CD4-positive, alpha-beta T cell treated with Interleukin-6 at 100 ng/mL for 8 hours (primary cell): ENCODE results near the gene RIC8A.

Experiments
- DNase-seq: peaks from one replicate; pipeline ENCODE4 v3.0.0-alpha.2; 2020; ENCODE audit warnings: mixed read lengths, low spot score

The RIC8A gene

DNA sequence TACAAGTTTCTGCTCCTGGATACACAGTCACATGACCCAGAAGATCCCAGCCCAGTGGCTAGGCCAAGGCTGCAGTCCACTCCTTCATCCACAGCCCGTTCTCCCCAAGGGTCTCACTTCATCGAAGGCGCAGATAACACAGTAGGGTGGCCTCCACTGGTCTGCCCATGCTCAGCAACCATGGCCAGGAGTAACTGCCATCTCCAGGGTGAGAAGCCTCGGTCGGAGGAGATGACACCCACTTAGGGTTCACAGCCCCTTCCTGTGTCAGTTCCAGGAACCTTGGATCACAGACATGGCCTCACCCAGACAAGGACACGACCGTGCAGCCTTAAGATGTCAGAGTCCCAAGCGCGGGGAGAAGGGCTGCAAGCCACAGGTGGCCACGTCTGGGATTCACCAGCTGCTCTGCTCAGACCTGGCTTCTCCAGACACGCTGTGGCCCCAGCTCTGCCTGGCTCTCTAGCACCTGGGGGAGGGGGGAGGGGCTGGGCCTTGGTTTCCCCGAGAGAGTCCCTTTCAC, 2.9 kb upstream of the RIC8A start:
- DNase-seq = no peak

DNA sequence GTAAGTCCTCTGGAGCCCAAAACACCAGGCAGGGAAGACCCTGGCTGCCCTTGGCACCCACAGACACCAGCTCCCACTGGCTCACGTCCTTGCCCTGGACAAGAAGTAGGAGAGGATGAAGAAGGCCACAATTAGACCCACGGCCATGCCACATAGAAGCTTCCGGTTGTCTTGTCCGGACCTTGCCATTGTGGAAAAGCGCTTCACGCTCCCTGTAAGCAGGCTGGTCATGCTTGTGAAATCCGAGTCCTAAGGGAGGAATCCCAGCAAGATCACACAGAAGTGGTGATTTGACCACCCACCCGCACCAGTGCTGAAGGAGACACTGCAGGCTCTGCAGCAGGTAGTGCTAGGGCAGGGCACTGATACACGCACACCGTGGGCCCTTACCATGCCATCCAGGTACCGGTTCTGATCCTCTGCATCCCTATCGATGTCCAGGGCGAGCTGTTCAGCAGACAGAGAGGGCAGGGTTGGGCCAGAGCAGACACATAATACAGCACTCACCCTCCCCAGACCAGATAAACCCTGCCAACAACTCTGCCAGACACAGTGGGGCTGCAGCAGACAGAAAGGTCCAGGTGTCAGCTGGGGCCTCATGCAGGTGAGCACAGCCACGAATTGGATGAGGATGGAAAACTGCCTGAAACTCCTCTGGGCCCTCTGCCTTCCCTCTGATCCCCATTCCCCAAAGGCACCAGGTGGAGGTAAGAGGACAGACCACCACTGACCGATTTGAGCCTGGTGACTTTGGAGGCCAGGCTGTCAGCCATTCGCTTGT, 2.1 kb upstream of the RIC8A start:
- DNase-seq = no peak

DNA sequence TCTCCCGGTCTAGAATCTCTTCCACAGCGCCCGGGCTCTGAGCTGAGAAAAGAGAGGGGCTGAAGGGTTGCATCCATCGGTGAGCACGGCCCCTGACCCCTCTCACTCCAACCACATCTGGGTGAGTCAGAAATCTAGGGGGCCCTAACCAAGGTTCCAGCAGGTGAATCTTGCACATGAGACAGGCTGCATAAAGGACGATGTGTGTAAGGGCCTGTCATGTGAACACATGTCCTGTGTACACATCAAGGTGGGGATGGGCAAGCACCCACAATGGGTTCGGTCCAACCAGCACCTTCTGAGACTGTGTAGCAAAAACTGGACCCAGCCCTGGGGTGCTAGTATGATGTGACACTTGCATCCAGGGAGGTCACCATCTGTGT, 1.5 kb upstream of the RIC8A start:
- no peak for DNase-seq

DNA sequence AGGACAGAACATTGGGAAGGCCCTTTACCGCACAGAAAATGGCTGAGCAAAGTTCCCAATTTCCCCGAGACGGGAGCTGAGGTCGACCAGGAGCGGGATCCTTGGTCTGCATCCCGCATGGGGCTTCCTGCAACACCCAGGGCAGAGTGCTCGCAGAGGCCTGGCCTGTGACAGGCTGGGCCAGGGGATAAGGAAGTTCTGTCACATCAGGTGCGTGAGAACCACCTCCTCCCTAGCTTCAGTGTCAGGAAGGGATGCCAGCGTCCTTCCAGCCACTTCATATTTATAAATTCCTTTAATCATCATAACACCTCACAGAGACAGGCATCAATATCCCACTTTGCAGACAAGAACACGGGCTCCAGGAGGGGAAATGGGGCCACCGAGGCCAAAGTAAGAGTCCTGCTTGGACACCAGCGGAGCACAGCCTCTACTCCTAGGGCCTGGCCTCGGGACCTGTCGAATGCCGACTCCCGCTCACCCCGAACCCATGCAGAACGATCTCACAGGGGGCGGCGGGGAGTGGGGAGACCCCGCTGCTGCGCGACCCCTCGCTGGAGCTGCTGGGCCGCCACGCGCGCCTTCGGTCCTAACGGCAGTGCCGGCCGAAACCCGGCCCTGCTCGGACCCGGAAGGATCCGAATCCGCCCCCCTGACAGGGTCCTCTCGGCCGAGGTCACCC, 841 bp upstream of the RIC8A start:
- DNase-seq = no peak

DNA sequence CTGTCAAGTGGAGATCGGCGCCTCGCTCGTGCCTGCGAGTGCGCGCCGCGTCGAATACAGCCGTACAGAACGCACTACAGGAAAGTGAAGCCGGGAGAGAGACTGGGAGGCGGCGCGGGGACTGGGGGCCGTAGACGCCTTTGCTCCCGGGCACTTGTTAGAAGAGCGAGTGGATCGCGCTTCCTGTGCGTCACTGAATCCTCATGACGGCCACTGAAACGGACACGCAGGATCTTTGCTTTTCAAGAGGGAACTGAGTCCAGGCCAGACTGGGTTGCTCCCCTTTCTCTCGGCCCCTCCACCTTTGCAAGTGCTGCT, 314 bp downstream of the RIC8A start:
- DNase-seq = no peak

DNA sequence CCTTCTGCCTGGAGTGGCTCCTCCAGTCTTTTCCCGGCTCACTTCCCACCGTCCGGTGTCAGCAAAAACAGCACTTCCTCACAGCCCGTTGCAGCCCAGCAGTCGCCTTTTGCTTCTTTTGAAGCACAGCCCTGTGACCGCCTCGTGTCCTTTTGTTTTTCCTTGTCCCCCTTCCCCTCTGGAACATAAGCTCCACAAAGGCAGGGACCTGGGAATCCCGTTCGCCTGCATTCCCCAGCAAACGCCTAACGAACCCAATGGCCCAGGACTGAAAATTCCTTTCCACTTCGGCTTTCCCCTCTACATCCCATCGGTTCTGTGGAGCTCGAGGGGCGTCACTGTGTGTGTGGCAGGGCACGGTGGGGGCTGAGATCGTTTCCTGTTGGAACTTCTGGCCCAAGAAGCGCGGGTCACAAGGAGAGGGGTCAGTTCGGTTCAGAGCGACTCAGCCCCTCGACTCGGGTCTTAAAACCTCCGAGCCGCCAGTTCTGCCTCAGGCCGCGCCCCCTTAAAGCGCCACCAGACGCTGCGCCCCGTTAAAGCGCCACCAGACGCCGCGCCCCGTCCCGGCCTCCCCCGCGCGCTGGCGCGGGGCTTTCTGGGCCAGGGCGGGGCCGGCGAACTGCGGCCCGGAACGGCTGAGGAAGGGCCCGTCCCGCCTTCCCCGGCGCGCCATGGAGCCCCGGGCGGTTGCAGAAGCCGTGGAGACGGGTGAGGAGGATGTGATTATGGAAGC, 841 bp downstream of the RIC8A start:
- DNase-seq = peak; percentile 76

DNA sequence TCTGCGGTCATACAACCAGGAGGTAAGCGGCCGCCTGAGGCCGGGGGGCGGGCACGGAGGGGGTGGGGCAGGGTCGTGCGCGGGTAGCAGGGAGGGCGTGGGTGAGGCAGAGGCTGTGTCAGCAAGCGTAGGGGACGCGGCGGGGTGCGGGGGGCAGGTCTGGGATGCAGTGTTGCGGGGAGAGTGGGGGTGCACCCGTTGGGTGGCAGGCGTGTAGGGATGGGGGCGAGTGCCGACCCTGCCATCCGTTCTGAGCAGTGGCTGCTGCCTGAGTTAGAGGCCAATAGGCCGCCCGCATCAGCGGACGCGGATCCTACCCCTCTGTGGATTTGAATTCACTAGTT, 1.4 kb downstream of the RIC8A start:
- no peak for DNase-seq

DNA sequence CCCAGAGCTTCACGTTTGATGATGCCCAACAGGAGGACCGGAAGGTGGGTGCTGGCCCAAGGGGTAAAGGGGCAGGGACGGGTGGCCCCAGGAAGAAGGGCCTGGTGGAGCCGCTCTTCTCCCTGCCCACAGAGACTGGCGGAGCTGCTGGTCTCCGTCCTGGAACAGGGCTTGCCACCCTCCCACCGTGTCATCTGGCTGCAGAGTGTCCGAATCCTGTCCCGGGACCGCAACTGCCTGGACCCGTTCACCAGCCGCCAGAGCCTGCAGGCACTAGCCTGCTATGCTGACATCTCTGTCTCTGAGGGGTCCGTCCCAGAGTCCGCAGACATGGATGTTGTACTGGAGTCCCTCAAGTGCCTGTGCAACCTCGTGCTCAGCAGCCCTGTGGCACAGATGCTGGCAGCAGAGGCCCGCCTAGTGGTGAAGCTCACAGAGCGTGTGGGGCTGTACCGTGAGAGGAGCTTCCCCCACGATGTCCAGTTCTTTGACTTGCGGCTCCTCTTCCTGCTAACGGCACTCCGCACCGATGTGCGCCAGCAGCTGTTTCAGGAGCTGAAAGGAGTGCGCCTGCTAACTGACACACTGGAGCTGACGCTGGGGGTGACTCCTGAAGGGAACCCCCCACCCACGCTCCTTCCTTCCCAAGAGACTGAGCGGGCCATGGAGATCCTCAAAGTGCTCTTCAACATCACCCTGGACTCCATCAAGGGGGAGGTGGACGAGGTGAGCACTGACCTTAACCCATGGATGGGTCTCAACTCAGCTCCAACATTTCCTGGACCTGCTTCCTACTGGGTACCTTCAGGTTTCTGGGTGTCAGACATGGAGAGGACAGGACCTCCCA, 2.0 kb downstream of the RIC8A start:
- DNase-seq = no peak

DNA sequence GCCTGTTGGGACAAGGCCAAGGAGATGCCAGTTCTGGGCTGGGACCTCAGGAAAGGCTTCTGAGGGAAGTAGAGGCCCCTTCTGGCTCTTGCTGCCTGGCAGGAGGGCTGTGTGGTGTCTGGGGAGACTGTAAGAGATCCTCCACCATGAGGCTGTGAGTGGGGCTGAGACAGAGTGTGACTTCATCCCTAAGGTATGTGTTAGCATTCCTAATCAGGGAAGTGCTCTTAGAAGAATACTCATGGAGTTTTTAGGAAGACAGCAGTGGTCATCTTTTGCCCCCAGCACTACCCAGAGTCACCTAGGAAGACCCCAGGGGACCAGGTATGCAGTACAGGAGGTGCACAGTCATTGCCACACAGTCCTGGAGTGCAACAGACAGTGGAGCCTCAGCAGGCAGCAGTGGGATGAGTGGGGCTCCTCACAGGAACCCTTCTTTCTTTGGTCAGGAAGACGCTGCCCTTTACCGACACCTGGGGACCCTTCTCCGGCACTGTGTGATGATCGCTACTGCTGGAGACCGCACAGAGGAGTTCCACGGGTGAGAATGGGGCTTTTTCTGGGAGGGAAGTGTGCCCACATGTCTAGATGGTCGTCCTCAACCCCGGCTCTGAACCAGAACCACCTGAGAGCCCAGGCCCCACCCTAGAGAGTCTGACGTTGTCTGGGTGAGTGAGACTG, 2.8 kb downstream of the RIC8A start:
- DNase-seq = no peak

DNA sequence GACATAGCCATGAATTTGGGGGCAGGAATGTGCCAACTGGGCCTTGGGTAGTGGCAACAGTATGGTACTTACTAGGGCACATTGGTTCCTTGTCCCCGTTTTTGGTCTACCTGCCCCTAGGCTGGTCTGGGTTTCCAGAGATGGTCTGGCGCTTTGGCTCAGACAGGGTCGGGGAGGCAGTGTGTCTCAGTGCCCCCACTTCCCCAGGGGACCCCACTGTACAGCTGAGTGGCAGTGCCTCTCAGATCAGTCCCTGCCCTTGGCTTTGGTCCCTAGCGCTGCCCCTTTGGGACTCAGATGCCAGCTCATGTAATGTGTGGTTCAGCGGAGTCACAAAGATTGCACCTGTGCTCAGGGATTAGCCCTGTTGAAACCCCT, 3.3 kb downstream of the RIC8A start:
- no peak for DNase-seq

DNA sequence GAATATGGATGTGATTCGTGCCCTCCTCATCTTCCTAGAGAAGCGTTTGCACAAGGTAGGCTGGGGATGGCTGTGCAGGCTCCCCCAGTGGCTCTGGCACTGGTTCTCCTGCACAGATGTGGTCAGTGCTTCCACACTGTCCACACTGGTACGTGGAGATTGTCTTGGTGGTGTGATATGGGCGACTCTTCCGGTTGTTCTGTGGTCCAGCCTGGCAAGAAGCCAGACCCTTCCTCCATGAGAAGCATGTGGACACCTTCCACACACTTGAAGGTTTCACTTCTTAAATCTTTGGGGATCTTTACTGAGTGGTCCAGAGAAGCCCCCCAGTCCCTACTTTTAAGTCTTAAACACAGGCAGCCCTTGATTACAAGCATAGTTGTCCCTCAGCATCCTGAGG, 3.8 kb downstream of the RIC8A start:
- no peak for DNase-seq

DNA sequence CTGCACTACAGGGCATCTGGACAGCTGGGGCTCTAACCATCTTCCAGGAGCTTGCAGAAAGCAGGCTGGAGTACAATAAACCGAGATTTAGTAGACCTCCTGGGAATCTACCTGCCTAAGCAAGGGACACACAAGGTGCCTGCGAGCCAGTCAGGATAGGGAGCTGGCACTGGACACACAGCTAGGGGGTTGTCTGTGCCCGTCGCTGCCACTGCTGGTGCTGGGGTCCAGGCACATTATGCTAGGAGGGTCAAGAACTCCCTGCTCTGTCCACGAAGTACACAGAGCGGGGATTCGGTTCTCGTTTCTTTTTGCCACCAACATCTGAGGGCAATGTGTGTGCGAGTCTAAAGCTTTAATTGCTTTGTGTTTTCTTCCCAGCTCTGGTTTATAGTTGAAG, 4.2 kb downstream of the RIC8A start:
- no peak for DNase-seq

DNA sequence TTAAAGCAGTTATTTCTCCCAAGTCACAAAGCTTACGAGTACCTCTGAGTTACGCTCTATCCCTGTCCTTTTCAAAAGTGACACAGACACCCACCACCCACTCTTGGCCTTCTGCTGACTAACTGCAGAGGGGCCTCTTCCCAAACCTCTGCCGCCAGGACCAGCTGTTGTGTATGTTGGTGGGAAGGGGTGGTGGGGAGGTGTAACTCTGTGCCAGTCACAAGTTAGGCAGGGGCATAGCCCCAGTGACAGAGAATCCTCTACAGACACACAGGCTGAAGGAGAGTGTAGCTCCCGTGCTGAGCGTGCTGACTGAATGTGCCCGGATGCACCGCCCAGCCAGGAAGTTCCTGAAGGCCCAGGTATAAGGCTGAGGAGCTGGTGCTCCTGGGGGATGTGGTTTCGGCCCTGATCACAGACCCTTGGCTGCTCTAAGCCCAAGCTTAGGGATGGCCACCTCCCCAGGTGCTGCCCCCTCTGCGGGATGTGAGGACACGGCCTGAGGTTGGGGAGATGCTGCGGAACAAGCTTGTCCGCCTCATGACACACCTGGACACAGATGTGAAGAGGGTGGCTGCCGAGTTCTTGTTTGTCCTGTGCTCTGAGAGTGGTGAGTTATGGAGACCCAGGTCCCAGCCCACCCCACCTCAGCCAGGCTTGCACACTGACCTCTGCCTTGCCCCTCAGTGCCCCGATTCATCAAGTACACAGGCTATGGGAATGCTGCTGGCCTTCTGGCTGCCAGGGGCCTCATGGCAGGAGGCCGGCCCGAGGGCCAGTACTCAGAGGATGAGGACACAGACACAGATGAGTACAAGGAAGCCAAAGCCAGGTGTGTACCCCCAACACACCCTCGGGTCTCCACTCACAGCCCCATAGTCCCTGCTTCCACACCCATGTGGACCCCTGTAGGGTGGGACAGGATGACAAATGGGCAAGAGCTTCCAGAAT, 4.9 kb downstream of the RIC8A start:
- DNase-seq = no peak

DNA sequence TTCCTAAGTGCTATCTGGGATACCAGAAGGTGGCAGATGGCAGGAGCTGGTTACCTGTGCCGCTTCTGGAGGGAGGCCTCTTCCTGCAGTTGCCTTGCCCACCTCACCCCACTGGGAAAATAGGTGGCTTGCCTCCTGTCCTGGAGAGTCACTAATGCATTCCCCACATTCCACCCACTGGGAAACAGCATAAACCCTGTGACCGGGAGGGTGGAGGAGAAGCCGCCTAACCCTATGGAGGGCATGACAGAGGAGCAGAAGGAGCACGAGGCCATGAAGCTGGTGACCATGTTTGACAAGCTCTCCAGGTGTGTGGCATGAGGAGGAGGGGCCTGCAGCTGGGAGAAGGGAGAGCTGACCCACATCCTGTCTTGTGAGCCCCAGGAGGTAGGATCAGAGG, 5.6 kb downstream of the RIC8A start:
- DNase-seq = no peak

DNA sequence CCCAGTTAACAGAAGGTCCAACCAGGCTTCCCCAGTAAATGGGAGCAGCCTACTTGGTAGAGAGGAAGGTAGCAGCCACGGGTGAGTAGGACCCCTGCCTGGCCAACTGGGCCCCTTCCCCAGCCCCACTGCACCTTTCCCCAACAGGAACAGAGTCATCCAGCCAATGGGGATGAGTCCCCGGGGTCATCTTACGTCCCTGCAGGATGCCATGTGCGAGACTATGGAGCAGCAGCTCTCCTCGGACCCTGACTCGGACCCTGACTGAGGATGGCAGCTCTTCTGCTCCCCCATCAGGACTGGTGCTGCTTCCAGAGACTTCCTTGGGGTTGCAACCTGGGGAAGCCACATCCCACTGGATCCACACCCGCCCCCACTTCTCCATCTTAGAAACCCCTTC, 6.6 kb downstream of the RIC8A start:
- no peak for DNase-seq

DNA sequence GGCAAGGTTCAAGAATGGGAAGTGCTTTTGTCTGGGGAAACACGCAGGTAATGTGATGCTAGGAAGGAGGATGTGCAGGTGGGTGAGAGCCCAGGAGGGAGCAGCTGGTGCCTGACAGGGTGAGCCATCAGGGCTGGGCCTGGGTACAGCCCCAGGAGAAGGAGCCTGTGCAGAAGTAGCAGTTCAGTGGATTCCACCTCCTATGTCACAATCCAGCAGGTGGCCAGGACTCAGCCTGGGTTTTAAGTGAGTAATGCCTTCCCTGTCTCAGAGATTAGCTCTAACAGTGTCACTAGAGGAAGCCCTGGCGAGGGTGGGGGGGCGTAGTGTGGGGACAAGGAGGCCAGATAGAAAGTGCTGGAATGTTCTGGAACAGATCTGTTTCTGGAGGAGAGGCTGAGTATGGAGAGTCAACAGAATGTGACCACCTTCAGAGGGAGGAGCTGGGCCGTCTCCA, 8.1 kb downstream of the RIC8A start:
- no peak for DNase-seq

DNA sequence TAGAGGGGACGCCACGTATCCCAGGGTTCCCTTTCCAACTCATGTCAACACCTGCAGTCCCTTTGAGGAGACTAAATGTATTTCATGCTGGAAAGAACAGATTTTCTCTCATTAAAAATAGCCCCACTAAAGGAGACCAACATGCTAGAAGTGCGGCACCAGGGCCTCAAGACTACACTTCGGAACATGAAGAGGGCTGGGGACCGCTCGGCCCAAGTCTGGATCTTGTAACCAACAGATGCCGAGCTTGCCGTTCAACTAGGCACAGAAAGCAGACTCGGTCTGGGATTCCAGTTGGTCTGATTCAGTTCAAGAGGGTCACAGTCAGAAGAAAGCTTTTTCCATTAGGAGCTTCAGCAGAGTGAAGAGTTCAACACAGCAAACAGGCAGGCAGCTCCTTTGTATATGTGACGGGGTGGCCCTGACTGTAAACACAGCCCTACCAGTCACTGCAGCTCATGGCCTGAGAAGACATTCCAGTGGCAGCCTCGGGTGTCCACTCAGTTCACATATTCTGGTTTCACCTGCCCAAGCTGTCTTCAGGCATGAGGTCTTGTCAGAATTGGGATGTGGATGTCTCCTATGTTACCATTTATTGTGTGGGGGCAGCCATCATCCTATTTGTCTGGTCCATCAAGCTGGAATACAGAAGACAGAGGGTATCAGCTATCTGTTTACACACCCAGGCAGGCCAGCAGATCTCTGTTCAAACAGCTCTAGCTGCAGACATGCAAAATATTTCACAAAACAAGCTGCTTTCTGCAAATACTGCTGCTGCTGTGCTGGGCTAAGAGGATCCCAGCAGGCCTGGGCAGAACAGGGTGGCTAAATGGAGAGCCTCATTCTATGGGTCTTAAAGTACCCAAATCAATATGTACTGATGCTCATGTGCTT, 8.8 kb downstream of the RIC8A start:
- no peak for DNase-seq

DNA sequence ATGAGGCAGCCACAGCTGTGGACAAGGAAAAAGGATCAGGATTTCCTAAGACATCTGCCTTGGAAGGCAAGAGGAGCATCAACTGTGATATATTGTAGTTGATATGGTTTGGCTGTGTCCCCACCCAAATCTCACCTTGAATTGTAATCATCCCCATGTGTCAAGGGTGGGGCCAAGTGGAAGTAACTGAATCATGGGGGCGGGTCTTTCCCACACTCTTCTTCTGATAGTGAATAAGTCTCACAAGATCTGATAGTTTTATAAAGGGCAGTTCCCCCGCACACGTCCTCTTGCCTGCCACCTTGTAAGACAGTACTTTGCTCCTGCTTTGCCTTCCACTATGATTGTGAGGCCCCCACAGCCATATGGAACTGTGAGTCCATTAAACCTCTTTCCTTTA, 10.2 kb downstream of the RIC8A start:
- DNase-seq = no peak

DNA sequence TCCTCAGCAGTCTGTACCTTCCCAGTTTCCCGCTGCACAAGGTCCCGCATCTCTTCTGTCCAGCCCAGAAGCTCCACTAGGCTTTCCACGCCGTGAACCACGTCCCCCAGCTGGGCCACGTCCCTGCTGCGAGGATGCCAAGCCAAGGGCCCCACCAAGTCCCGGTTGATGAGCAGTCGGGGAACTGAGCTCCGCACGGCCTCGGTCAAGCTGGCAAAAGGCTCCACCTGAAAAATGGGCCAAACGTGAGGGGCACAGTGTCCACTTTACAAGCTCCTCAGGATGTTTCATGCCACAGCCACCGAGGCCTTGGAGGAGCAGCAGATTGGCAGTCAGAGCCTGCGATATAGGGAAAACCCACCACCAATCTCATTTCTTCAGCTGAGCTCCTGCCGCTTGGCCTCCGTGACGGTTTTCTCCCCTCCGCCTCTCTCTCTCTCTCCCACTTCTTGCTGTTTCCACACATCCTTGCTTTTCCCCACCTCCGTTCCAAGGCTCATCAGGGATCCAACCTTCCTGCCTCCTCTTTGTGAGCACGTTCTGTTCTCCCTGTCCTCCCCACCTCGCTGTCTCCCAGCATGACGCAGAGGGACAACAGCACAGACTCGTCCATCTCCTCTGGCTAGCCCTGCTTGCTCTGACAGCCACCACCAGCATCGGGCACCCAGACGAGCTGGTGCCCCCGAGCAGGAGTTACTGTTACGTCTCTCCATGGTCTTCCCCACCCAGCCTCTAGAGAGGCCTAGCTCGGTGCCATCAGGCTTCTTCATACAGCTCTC, 11.5 kb downstream of the RIC8A start:
- DNase-seq = no peak
